Myocyte (in vitro differentiated cells): ENCODE results near the gene MICAL1. TPM values are rescaled to one million over a fixed set of nuclear protein-coding genes. Genes with fewer than 3 reads are reported as not detected.

Experiments used
- DNase-seq: peaks from one replicate; pipeline ENCODE4 v3.0.0-alpha.2; 2012; ENCODE audit warnings: low read depth
- polyA plus RNA-seq: library from polyadenylated mRNA; unstranded; fragments of >200 nt; gene quantifications from one replicate; pipeline ENCODE4 v1.2.1, GENCODE V29; 2012; ENCODE audit warnings: missing spikeins
- total RNA-seq: library from RNA; depleted of rRNA; stranded (reverse); fragments of >200 nt; gene quantifications from 2 replicates; pipeline ENCODE4 v1.2.3, GENCODE V29; 2014

Gene MICAL1
- 170 and 187 TPM in 2 replicates for total RNA-seq
- polyA plus RNA-seq = 59.8 TPM

- peak; percentile 83 for DNase-seq
These were observed at the start of gene MICAL1 for GRCh38 chr6:109455437-109456110. Gene MICAL1 (minus strand): TSS chr6:109455772. CDS start chr6:109454196, 1,576 bp downstream.

GRCh38 chr6:109503327-109504224 is 48.0 kb upstream of the MICAL1 start:
- DNase-seq = peak; percentile 76

GRCh38 chr6:109498936-109499335 is 43.4 kb upstream of the MICAL1 start:
- no peak for DNase-seq

GRCh38 chr6:109498052-109498451 is 42.5 kb upstream of the MICAL1 start:
- no peak for DNase-seq

GRCh38 chr6:109496036-109496772 is 40.6 kb upstream of the MICAL1 start:
- peak; percentile 32 for DNase-seq

- DNase-seq = no peak
These were observed 38.3 kb upstream of the MICAL1 start for GRCh38 chr6:109493865-109494264.

GRCh38 chr6:109491207-109491938 is 35.8 kb upstream of the MICAL1 start:
- DNase-seq = peak; percentile 87

- peak; percentile 45 for DNase-seq
These were observed 35.1 kb upstream of the MICAL1 start for GRCh38 chr6:109490713-109491112.

- DNase-seq = no peak
These were observed 32.4 kb upstream of the MICAL1 start for GRCh38 chr6:109488001-109488400.

- no peak for DNase-seq
These were observed 30.5 kb upstream of the MICAL1 start for GRCh38 chr6:109486068-109486467.

GRCh38 chr6:109485266-109485935 is 29.8 kb upstream of the MICAL1 start:
- peak; percentile 28 for DNase-seq

GRCh38 chr6:109484122-109484521 is 28.6 kb upstream of the MICAL1 start:
- DNase-seq = peak; percentile 83

GRCh38 chr6:109483735-109484057 is 28.1 kb upstream of the MICAL1 start:
- DNase-seq = no peak

- peak; percentile 91 for DNase-seq
These were observed 27.5 kb upstream of the MICAL1 start, which contains the start of gene ZBTB24 for GRCh38 chr6:109482905-109483734. Gene ZBTB24 (minus strand): TSS chr6:109483219. CDS start chr6:109482026, 1,193 bp downstream.

GRCh38 chr6:109480993-109481480 is 25.5 kb upstream of the MICAL1 start:
- no peak for DNase-seq

GRCh38 chr6:109478841-109479624 is 23.5 kb upstream of the MICAL1 start:
- no peak for DNase-seq

GRCh38 chr6:109478222-109478805 is 22.7 kb upstream of the MICAL1 start:
- no peak for DNase-seq

- DNase-seq = no peak
These were observed 22.2 kb upstream of the MICAL1 start for GRCh38 chr6:109477725-109478124.
